Neural cell (in vitro differentiated cells): Measurements from ENCODE around the gene ADGRG6. TPM values are rescaled to one million over a fixed set of nuclear protein-coding genes. Genes with fewer than 3 reads are reported as not detected.

Experiments
- H2AFZ ChIP-seq: fragments of 200-600, 300-800 bp; sonication (generic), shearing (Covaris generic); 2 replicates; pipeline ENCODE4 v1.6.0; 2014; ENCODE audit warnings: low read depth, mild to moderate bottlenecking, antibody characterized with exemption, low read length, moderate library complexity
- H3F3A ChIP-seq: fragments of 200-600 bp; shearing (Covaris generic); 2 replicates; pipeline ENCODE4 v1.6.1; 2016; ENCODE audit warnings: mild to moderate bottlenecking, moderate library complexity, mixed read lengths, antibody characterized with exemption, low read length; ENCODE audit not compliant: insufficient read depth, poor library complexity, severe bottlenecking
- H3K27ac ChIP-seq: fragments of 200-600, 300-800 bp; sonication (generic), shearing (Covaris generic); 2 replicates; pipeline ENCODE4 v1.5.1; 2014; ENCODE audit warnings: mild to moderate bottlenecking, low read length, moderate library complexity
- H3K27me3 ChIP-seq: fragments of 300-800, 200-600 bp; sonication (generic), shearing (Covaris generic); 2 replicates; pipeline ENCODE4 v1.6.0; 2014; ENCODE audit warnings: mild to moderate bottlenecking, low read depth, low read length, moderate library complexity; ENCODE audit not compliant: insufficient read depth
- H3K36me3 ChIP-seq: fragments of 300-800, 200-600 bp; sonication (generic), shearing (Covaris generic); 2 replicates; pipeline ENCODE4 v1.5.1; 2014; ENCODE audit warnings: mild to moderate bottlenecking, antibody characterized with exemption, low read length, moderate library complexity; ENCODE audit not compliant: insufficient read depth
- H3K4me2 ChIP-seq: fragments of 300-800, 200-600 bp; sonication (generic), shearing (Covaris generic); 2 replicates; pipeline ENCODE4 v1.6.0; 2014; ENCODE audit warnings: mild to moderate bottlenecking, low read length
- H3K4me3 ChIP-seq: fragments of 300-800, 200-600 bp; sonication (generic), shearing (Covaris generic); 2 replicates; pipeline ENCODE4 v1.5.1; 2014; ENCODE audit warnings: mild to moderate bottlenecking, low read length, moderate library complexity
- H3K79me2 ChIP-seq: fragments of 200-600 bp; shearing (Covaris generic); replicated peaks from 2 replicates; pipeline ENCODE4 v1.6.0; 2014; ENCODE audit warnings: mild to moderate bottlenecking, low read length, moderate library complexity; ENCODE audit not compliant: insufficient read depth
- H3K9ac ChIP-seq: fragments of 300-800, 200-600 bp; sonication (generic), shearing (Covaris generic); 2 replicates; pipeline ENCODE4 v1.6.1; 2016; ENCODE audit warnings: mild to moderate bottlenecking, low read length, mixed read lengths
- H3K9me2 ChIP-seq: fragments of 200-600 bp; shearing (Covaris generic); 2 replicates; pipeline ENCODE4 v1.6.1; 2016; ENCODE audit warnings: mild to moderate bottlenecking, low read length, mixed read lengths; ENCODE audit not compliant: insufficient read depth
- H3K9me3 ChIP-seq: fragments of 200-600, 300-800 bp; sonication (generic), shearing (Covaris generic); 2 replicates; pipeline ENCODE4 v1.6.1; 2016; ENCODE audit warnings: mild to moderate bottlenecking, mixed run types, low read length, moderate library complexity, mixed read lengths
- H4K20me1 ChIP-seq: fragments of 200-600 bp; shearing (Covaris generic); 2 replicates; pipeline ENCODE4 v1.6.1; 2016; ENCODE audit warnings: mild to moderate bottlenecking, mixed run types; ENCODE audit not compliant: insufficient read depth
- CTCF ChIP-seq: fragments of 450-650 bp; IDR thresholded peaks from 2 replicates; pipeline ENCODE4 v1.5.1; 2014; ENCODE audit warnings: antibody characterized with exemption, mild to moderate bottlenecking, moderate library complexity; ENCODE audit not compliant: poor library complexity, severe bottlenecking
- EP300 ChIP-seq: fragments of 450-650 bp; conservative IDR thresholded peaks from 2 replicates; pipeline ENCODE4 v1.6.1; 2014; ENCODE audit warnings: antibody characterized with exemption, mild to moderate bottlenecking, moderate library complexity; ENCODE audit not compliant: poor library complexity, severe bottlenecking
- EZH2 ChIP-seq: fragments of 200-600, 300-800 bp; shearing (Covaris generic), sonication (generic); IDR thresholded peaks from 2 replicates; pipeline ENCODE4 v1.6.1; 2014; ENCODE audit warnings: antibody characterized with exemption, low read length, borderline replicate concordance, mild to moderate bottlenecking; ENCODE audit not compliant: insufficient read depth, poor library complexity, severe bottlenecking
- MXI1 ChIP-seq: fragments of 450-650 bp; conservative IDR thresholded peaks from 2 replicates; pipeline ENCODE4 v1.6.1; 2014; ENCODE audit warnings: antibody characterized with exemption, mild to moderate bottlenecking; ENCODE audit not compliant: poor library complexity, severe bottlenecking
- POLR2AphosphoS5 ChIP-seq: IDR thresholded peaks from 2 replicates; pipeline ENCODE4 v1.6.1; 2012
- RAD21 ChIP-seq: fragments of 450-650 bp; conservative IDR thresholded peaks from 2 replicates; pipeline ENCODE4 v1.6.1; 2014; ENCODE audit warnings: antibody characterized with exemption, mild to moderate bottlenecking, moderate library complexity
- REST ChIP-seq: IDR thresholded peaks from 2 replicates; pipeline ENCODE4 v1.6.1; 2012; ENCODE audit warnings: borderline replicate concordance
- SMC3 ChIP-seq: fragments of 450-650 bp; conservative IDR thresholded peaks from 2 replicates; pipeline ENCODE4 v1.6.1; 2014; ENCODE audit warnings: antibody characterized with exemption, mild to moderate bottlenecking, moderate library complexity; ENCODE audit not compliant: poor library complexity
- TAF1 ChIP-seq: IDR thresholded peaks from 2 replicates; pipeline ENCODE4 v1.6.1; 2012; ENCODE audit warnings: low read depth
- polyA plus RNA-seq: library from polyadenylated mRNA; depleted of rRNA; stranded (reverse); fragments of >200 nt; gene quantifications from 2 replicates; pipeline ENCODE4 v1.2.3, GENCODE V29; 2014

Gene ADGRG6
- polyA plus RNA-seq, 1 donor from 2014 or later, result 0.37 TPM

DNA sequence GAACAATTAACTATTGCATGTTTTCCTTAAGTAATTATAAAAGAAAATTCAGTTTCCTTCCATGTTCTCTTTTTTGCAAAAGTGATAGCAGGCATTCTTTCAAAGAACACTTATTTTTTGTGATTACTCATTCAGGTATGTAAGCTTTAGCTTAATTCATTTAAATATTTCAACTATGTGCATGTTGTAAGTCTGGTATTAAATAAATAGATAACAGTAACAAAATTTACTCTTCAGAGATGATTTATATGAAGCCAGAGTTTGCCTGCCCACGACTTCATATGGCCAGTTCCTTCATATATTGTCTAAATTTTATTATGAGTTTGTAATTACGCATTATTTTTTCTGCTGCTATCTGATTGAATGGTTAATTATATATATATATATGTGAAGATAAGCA is 110.9 kb downstream of the ADGRG6 start:
- no peak overlapping the region for H3K27ac ChIP-seq
- no peaks in the 10 kb centered on the region for H3K27me3 ChIP-seq
- TF ChIP-seq REST (no peak), RAD21 (no peak), CTCF (no peak), EZH2 (no peak), SMC3 (no peak), EP300 (no peak), TAF1 (no peak), MXI1 (no peak), POLR2AphosphoS5 (no peak)
- no peaks in the 10 kb centered on the region for H4K20me1 ChIP-seq
- no peaks in the 10 kb centered on the region for H3K9me2 ChIP-seq
- H3F3A ChIP-seq, result no peaks in the 10 kb centered on the region
- H3K9ac ChIP-seq, result no peak overlapping the region
- no peaks in the 10 kb centered on the region for H3K79me2 ChIP-seq
- no peak overlapping the region for H2AFZ ChIP-seq
- H3K4me3 ChIP-seq, result no peak overlapping the region
- no peaks in the 10 kb centered on the region for H3K9me3 ChIP-seq
- no peak overlapping the region for H3K4me2 ChIP-seq
- H3K36me3 ChIP-seq, result no peaks in the 10 kb centered on the region

DNA sequence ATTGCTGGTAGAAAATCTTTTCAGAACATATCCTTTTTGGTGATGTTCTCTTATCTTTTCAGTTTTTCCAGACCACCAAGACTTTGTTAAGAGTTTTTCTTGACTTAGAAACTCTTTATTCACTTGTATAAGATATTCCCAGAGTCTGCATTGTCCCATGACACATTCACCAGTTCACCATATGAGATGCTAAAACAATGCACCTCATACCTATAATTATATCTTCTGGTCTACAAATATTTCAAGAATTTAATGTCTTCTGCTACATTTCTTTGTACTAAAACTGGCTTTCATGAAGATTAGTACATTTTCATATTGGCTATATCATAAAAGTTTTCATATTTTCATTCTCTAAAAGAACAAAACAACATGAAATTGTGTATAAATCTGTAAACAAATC is 111.3 kb downstream of the ADGRG6 start:
- TF ChIP-seq SMC3 (no peak), EZH2 (no peak), EP300 (no peak)
- Histone ChIP-seq H3K79me2 (no peaks in the 10 kb centered on the region), H3K36me3 (no peaks in the 10 kb centered on the region), H4K20me1 (no peaks in the 10 kb centered on the region), H3K9ac (no peak overlapping the region), H3F3A (no peaks in the 10 kb centered on the region), H3K9me2 (no peaks in the 10 kb centered on the region), H3K4me2 (no peak overlapping the region), H3K27me3 (no peaks in the 10 kb centered on the region), H2AFZ (no peak overlapping the region), H3K9me3 (no peaks in the 10 kb centered on the region), H3K27ac (no peak overlapping the region), H3K4me3 (no peak overlapping the region)
